Hepatocyte (in vitro differentiated cells): Measurements from ENCODE around the gene GAB1.

Source experiments
- CTCF ChIP-seq: fragments of 200-600 bp; sonication (generic); IDR thresholded peaks from 2 replicates; pipeline ENCODE4 v1.5.1; 2016; ENCODE audit warnings: antibody characterized with exemption, mild to moderate bottlenecking; ENCODE audit not compliant: poor library complexity
- EZH2 ChIP-seq: fragments of 200-600 bp; sonication (generic); IDR thresholded peaks from 2 replicates; pipeline ENCODE4 v1.6.1; 2016; ENCODE audit warnings: antibody characterized with exemption, mild to moderate bottlenecking, borderline replicate concordance
- EZH2phosphoT487 ChIP-seq: fragments of 200-600 bp; sonication (generic); IDR thresholded peaks from one replicate; pipeline ENCODE4 v1.6.1; 2018; ENCODE audit warnings: antibody characterized with exemption, mild to moderate bottlenecking, low read depth, moderate library complexity; ENCODE audit not compliant: unreplicated experiment, severe bottlenecking

- no peak for TF ChIP-seq CTCF
- no peak for TF ChIP-seq EZH2
- TF ChIP-seq EZH2phosphoT487, result no peak
Observed at GRCh38 chr4:143355540-143356217, 19.0 kb downstream of the GAB1 start.
